Duodenal mucosa (tissue), 2 donors: Measurements from ENCODE around the gene APBB2.
"Not testable (repeated sequence)": the region's sequence is repeated elsewhere in the genome, so short reads cannot be mapped to it uniquely, and the experiment has no call there.

Experiments
- H3K27ac ChIP-seq: one replicate; pipeline ENCODE4 v1.7.0; 2013; ENCODE audit warnings: low read depth, low read length
- H3K27me3 ChIP-seq, 2 donors: one replicate each; pipeline ENCODE4 v1.7.0; 2013; ENCODE audit warnings: low read length in 2 of 2, control low read depth in 1 of 2; ENCODE audit not compliant: insufficient read depth in 2 of 2, control insufficient read depth in 1 of 2
- H3K36me3 ChIP-seq, 2 donors: one replicate each; pipeline ENCODE4 v1.7.0; 2013; ENCODE audit warnings: low read length in 2 of 2, control low read depth in 1 of 2; ENCODE audit not compliant: insufficient read depth in 2 of 2, control insufficient read depth in 1 of 2
- H3K4me1 ChIP-seq, 2 donors: one replicate each; pipeline ENCODE4 v1.7.0; 2013; ENCODE audit warnings: low read length in 2 of 2, control low read depth in 1 of 2; ENCODE audit not compliant: insufficient read depth in 2 of 2, control insufficient read depth in 1 of 2
- H3K4me3 ChIP-seq, 2 donors: one replicate each; pipeline ENCODE4 v1.7.0; 2013; ENCODE audit warnings: low read length in 2 of 2, low read depth in 1 of 2
- H3K9ac ChIP-seq, 2 donors: one replicate each; pipeline ENCODE4 v1.7.0; 2013; ENCODE audit warnings: low read length in 2 of 2, low read depth in 1 of 2
- H3K9me3 ChIP-seq, 2 donors: one replicate each; pipeline ENCODE4 v1.7.0; 2013; ENCODE audit warnings: low read length in 2 of 2, control low read depth in 1 of 2; ENCODE audit not compliant: control insufficient read depth in 1 of 2

APBB2 gene

DNA sequence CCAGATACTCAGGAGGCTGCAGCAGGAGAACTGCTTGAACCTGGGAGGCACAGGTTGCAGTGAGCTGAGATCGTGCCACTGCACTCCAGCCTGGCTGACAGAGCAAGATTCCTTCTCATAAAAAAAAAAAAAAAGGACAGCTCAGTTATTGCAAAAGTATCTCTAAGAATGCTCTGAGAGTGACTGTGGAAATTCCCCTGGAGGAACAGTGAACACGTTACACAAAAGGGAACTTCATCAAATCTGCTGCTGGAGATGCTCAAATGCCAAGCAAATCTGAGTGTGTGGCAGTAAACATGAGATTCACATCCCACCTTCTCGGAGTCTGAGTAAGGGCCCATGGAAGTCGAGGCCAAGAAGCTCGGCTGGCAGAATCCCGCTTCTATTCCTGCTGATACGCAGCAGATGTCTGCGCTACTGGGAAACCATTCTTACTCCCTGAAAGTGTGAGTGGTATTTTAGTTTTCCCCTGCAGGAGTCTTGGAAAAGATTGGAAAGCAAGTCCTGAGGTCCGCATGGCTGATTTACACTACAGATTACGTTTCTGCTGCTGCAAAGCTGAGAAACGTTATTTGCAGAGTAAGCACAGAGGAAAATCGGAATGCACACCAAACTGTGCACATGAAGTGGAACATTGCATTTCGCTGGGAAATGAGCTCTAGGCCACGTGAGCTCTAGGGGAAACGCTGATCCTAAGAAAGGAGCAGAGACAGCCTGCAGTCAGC is 301.7 kb downstream of the APBB2 start:
- no peaks in the 10 kb centered on the region for H3K9me3 ChIP-seq
- H3K4me1 ChIP-seq: no peaks in the 10 kb centered on the region
- no peaks in the 10 kb centered on the region for H3K27me3 ChIP-seq
- H3K36me3 ChIP-seq: no peaks in the 10 kb centered on the region
- no peak overlapping the region for H3K4me3 ChIP-seq
- H3K9ac ChIP-seq: no peak overlapping the region
- H3K27ac ChIP-seq: no peak overlapping the region

DNA sequence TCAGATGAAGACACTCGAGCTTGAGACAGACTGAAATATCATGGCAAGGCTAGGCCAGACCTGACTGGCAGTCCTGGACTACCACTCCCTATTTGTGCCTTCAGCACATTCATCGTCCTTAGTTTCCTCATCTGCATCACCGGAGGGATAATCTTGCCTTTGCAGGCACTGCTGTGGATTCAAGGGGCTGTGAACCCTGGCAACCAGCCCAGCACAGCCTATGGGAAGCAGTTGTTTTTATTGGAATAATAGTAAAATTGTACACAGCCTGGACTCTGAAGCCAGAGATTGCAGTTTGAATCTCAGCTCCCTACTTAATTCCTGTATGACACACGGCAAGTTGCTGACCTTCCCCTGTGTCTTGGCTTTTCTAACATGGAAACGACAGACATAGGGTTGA is 303.6 kb downstream of the APBB2 start:
- H3K27ac ChIP-seq: no peak overlapping the region
- no peaks in the 10 kb centered on the region for H3K27me3 ChIP-seq
- H3K9me3 ChIP-seq: no peaks in the 10 kb centered on the region
- no peaks in the 10 kb centered on the region for H3K36me3 ChIP-seq
- no peak overlapping the region for H3K4me3 ChIP-seq
- H3K9ac ChIP-seq: no peak overlapping the region
- H3K4me1 ChIP-seq: no peaks in the 10 kb centered on the region

DNA sequence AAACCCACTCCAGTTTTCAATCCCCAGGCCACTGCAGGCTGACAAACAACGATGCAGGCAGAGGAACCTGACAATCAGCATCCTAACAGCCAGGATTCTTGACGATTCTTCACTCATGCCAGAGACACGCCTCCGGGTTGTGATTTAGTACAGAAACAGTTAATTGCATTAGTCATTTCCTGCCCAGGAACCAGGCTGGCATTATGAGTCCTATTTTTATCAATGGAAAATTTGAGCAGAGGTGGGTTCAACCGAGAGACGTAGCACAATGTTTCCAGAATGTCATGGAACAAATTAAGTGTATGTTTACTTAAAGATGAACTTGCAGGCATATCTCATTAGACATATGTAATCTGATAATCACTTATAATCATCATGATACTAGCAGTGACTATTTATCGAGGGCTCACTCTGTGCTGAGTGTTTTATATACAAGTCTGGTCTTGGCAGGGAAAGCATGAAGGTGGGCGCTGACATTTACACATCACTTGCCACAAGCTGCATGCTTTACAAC is 304.9 kb downstream of the APBB2 start:
- no peaks in the 10 kb centered on the region for H3K9me3 ChIP-seq
- no peaks in the 10 kb centered on the region for H3K4me1 ChIP-seq
- H3K9ac ChIP-seq: no peak overlapping the region
- no peaks in the 10 kb centered on the region for H3K36me3 ChIP-seq
- no peaks in the 10 kb centered on the region for H3K27me3 ChIP-seq
- no peak overlapping the region for H3K4me3 ChIP-seq
- no peak overlapping the region for H3K27ac ChIP-seq

GRCh38 chr4:40908702-40909362 is 305.5 kb downstream of the APBB2 start:
- Histone ChIP-seq H3K4me3 (no peak overlapping the region), H3K27me3 (no peaks in the 10 kb centered on the region), H3K4me1 (no peaks in the 10 kb centered on the region), H3K9me3 (no peaks in the 10 kb centered on the region), H3K27ac (no peak overlapping the region), H3K36me3 (no peaks in the 10 kb centered on the region), H3K9ac (no peak overlapping the region)

GRCh38 chr4:40908297-40908696 is 306.0 kb downstream of the APBB2 start:
- Histone ChIP-seq H3K4me1 (no peaks in the 10 kb centered on the region), H3K9me3 (no peaks in the 10 kb centered on the region), H3K9ac (no peak overlapping the region), H3K4me3 (no peak overlapping the region), H3K27ac (no peak overlapping the region), H3K27me3 (no peaks in the 10 kb centered on the region), H3K36me3 (no peaks in the 10 kb centered on the region)

- Histone ChIP-seq H3K27me3 (no peaks in the 10 kb centered on the region), H3K9me3 (no peaks in the 10 kb centered on the region), H3K9ac (no peak overlapping the region), H3K4me1 (no peaks in the 10 kb centered on the region), H3K4me3 (no peak overlapping the region), H3K36me3 (peaks cover 0 to 6% of the 10 kb centered on the region in 2 donors), H3K27ac (no peak overlapping the region)
Observed at GRCh38 chr4:40905414-40905813, 308.9 kb downstream of the APBB2 start.

GRCh38 chr4:40900531-40900930 is 313.8 kb downstream of the APBB2 start:
- not testable (repeated sequence) for H3K9ac ChIP-seq, H3K27ac ChIP-seq, H3K36me3 ChIP-seq, H3K27me3 ChIP-seq, H3K4me1 ChIP-seq, H3K9me3 ChIP-seq, H3K4me3 ChIP-seq

- Histone ChIP-seq H3K36me3 (peaks cover 3 to 17% of the 10 kb centered on the region in 2 donors), H3K4me1 (no peaks in the 10 kb centered on the region), H3K9ac (no peak overlapping the region), H3K4me3 (peak overlapping the region; percentile 27 to 40), H3K27ac (no peak overlapping the region), H3K9me3 (no peaks in the 10 kb centered on the region), H3K27me3 (no peaks in the 10 kb centered on the region)
Observed at GRCh38 chr4:40897557-40898203, 316.7 kb downstream of the APBB2 start.

DNA sequence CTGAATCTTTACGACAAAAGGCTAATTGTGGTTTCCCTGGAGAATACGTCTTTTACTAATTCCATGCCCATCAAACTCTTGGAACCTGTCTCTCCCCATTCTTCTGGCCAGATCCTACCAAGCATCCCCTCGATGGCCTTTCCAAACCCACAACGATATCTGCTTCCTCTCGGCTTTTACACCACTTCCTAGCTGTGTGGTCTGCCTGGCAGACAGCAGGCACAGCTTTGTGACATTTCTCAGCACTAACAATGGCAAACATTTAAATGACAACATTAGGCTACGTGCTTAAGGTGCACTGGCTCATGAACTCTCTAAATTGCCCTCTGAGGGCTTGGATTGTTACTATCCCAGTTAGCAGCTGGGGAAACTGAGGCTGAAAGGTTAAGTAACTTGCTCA is 323.6 kb downstream of the APBB2 start:
- H3K27me3 ChIP-seq: no peaks in the 10 kb centered on the region
- no peaks in the 10 kb centered on the region for H3K9me3 ChIP-seq
- H3K4me1 ChIP-seq: no peaks in the 10 kb centered on the region
- peaks cover 11 to 51% of the 10 kb centered on the region in 2 donors for H3K36me3 ChIP-seq
- H3K27ac ChIP-seq: no peak overlapping the region
- H3K9ac ChIP-seq: no peak overlapping the region
- H3K4me3 ChIP-seq: no peak overlapping the region

DNA sequence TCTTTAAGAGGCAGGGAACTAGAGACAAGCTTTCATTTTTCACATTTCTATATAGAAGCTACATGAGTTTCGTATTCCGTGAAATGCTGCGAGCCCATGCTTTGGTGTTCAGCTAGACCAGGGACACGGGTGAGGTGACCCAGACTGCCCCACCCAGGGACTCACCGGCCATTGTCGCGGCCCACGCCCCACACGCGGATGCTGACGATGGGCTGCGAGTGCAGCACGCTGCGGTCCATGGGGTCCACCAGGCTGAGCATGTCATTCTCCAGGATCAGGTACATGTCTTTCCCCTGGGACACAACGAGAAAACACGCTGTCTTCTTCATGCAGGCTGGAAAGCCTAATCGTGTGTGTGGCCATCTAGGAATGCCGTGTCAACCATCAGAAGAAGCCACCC is 324.1 kb downstream of the APBB2 start:
- Histone ChIP-seq H3K9me3 (no peaks in the 10 kb centered on the region), H3K36me3 (peaks cover 11 to 51% of the 10 kb centered on the region in 2 donors), H3K4me1 (no peaks in the 10 kb centered on the region), H3K27ac (no peak overlapping the region), H3K9ac (no peak overlapping the region), H3K4me3 (no peak overlapping the region), H3K27me3 (no peaks in the 10 kb centered on the region)
